Dendritic cell treated with granulocyte-macrophage colony-stimulating factor and Interleukin-4, amounts not matched to agents 40 ng/mL and 50 ng/mL, for 4 days (primary cell): ENCODE data around the gene EXOC4.

ENCODE experiments used
- H3K27ac Mint-ChIP-seq: one replicate; pipeline ENCODE4 v1.8.0; 2022; ENCODE audit warnings: mild to moderate bottlenecking, mixed read lengths
- H3K27me3 Mint-ChIP-seq: one replicate; pipeline ENCODE4 v1.8.0; 2022; ENCODE audit warnings: mild to moderate bottlenecking, mixed read lengths
- H3K36me3 Mint-ChIP-seq: one replicate; pipeline ENCODE4 v1.8.0; 2022; ENCODE audit warnings: low read depth, mixed read lengths
- H3K4me1 Mint-ChIP-seq: one replicate; pipeline ENCODE4 v1.8.0; 2022; ENCODE audit warnings: low read depth, mixed read lengths
- H3K4me3 Mint-ChIP-seq: one replicate; pipeline ENCODE4 v1.8.0; 2022; ENCODE audit warnings: mild to moderate bottlenecking, moderate library complexity, mixed read lengths
- H3K9me3 Mint-ChIP-seq: one replicate; pipeline ENCODE4 v1.8.0; 2022; ENCODE audit warnings: mixed read lengths
- intact Hi-C: fragments of 100-400 bp; cut with micrococcal nuclease; formaldehyde crosslinking; loops from one replicate; pipeline ENCODE4 v1.15.0; 2022

Gene EXOC4

GRCh38 chr7:133709036-133709880 lies 456.4 kb downstream of the EXOC4 start:
- H3K4me3 Mint-ChIP-seq: no peak overlapping the region
- no peaks in the 10 kb centered on the region for H3K4me1 Mint-ChIP-seq
- H3K27ac Mint-ChIP-seq: no peak overlapping the region
- intact Hi-C loops: no loop called here
- peaks cover 5% of the 10 kb centered on the region for H3K36me3 Mint-ChIP-seq
- no peaks in the 10 kb centered on the region for H3K9me3 Mint-ChIP-seq
- no peaks in the 10 kb centered on the region for H3K27me3 Mint-ChIP-seq

GRCh38 chr7:133712544-133712943 lies 459.7 kb downstream of the EXOC4 start:
- intact Hi-C loops: no loop called here
- Mint-ChIP-seq H3K4me3 (no peak overlapping the region), H3K9me3 (no peaks in the 10 kb centered on the region), H3K27me3 (no peaks in the 10 kb centered on the region), H3K27ac (no peak overlapping the region), H3K36me3 (peaks cover 5% of the 10 kb centered on the region), H3K4me1 (no peaks in the 10 kb centered on the region)

- H3K4me1 Mint-ChIP-seq: no peaks in the 10 kb centered on the region
- H3K36me3 Mint-ChIP-seq: peaks cover 5% of the 10 kb centered on the region
- no peak overlapping the region for H3K4me3 Mint-ChIP-seq
- no peaks in the 10 kb centered on the region for H3K27me3 Mint-ChIP-seq
- intact Hi-C loops: no loop called here
- no peaks in the 10 kb centered on the region for H3K9me3 Mint-ChIP-seq
- H3K27ac Mint-ChIP-seq: no peak overlapping the region
Observed at GRCh38 chr7:133714654-133715053, 461.8 kb downstream of the EXOC4 start.

GRCh38 chr7:133718131-133718530 lies 465.3 kb downstream of the EXOC4 start:
- intact Hi-C loops: no loop called here
- Mint-ChIP-seq H3K27me3 (no peaks in the 10 kb centered on the region), H3K27ac (no peak overlapping the region), H3K9me3 (no peaks in the 10 kb centered on the region), H3K4me1 (no peaks in the 10 kb centered on the region), H3K36me3 (no peaks in the 10 kb centered on the region), H3K4me3 (no peak overlapping the region)

GRCh38 chr7:133723044-133723443 lies 470.2 kb downstream of the EXOC4 start:
- intact Hi-C loops: no loop called here
- no peak overlapping the region for H3K4me3 Mint-ChIP-seq
- H3K36me3 Mint-ChIP-seq: no peaks in the 10 kb centered on the region
- no peak overlapping the region for H3K27ac Mint-ChIP-seq
- H3K4me1 Mint-ChIP-seq: no peaks in the 10 kb centered on the region
- H3K27me3 Mint-ChIP-seq: no peaks in the 10 kb centered on the region
- no peaks in the 10 kb centered on the region for H3K9me3 Mint-ChIP-seq

GRCh38 chr7:133724148-133724547 lies 471.3 kb downstream of the EXOC4 start:
- Mint-ChIP-seq H3K9me3 (no peaks in the 10 kb centered on the region), H3K27ac (no peak overlapping the region)

GRCh38 chr7:133724694-133725093 lies 471.8 kb downstream of the EXOC4 start:
- intact Hi-C loops: no loop called here
- Mint-ChIP-seq H3K9me3 (no peaks in the 10 kb centered on the region), H3K4me3 (no peak overlapping the region), H3K27me3 (no peaks in the 10 kb centered on the region), H3K36me3 (no peaks in the 10 kb centered on the region), H3K27ac (no peak overlapping the region), H3K4me1 (no peaks in the 10 kb centered on the region)

More at GRCh38 chr7:133724148-133724547, 471.3 kb downstream of the EXOC4 start:
- Mint-ChIP-seq H3K4me1 (no peaks in the 10 kb centered on the region), H3K27me3 (no peaks in the 10 kb centered on the region), H3K36me3 (no peaks in the 10 kb centered on the region), H3K4me3 (no peak overlapping the region)
- intact Hi-C loops: no loop called here

GRCh38 chr7:133727476-133728214 lies 474.8 kb downstream of the EXOC4 start:
- Mint-ChIP-seq H3K27me3 (no peaks in the 10 kb centered on the region), H3K27ac (no peak overlapping the region), H3K36me3 (no peaks in the 10 kb centered on the region), H3K4me3 (no peak overlapping the region), H3K4me1 (no peaks in the 10 kb centered on the region), H3K9me3 (no peaks in the 10 kb centered on the region)
- intact Hi-C loops: no loop called here

GRCh38 chr7:133730360-133730759 lies 477.5 kb downstream of the EXOC4 start:
- Mint-ChIP-seq H3K4me3 (no peak overlapping the region), H3K4me1 (no peaks in the 10 kb centered on the region), H3K27me3 (no peaks in the 10 kb centered on the region), H3K36me3 (no peaks in the 10 kb centered on the region), H3K9me3 (no peaks in the 10 kb centered on the region), H3K27ac (no peak overlapping the region)
- intact Hi-C loops: no loop called here

GRCh38 chr7:133733401-133733800 lies 480.5 kb downstream of the EXOC4 start:
- Mint-ChIP-seq H3K27ac (no peak overlapping the region), H3K36me3 (no peaks in the 10 kb centered on the region), H3K9me3 (no peaks in the 10 kb centered on the region), H3K4me3 (no peak overlapping the region), H3K4me1 (no peaks in the 10 kb centered on the region), H3K27me3 (no peaks in the 10 kb centered on the region)
- intact Hi-C loops: no loop called here

GRCh38 chr7:133735222-133735621 lies 482.3 kb downstream of the EXOC4 start:
- intact Hi-C loops: no loop called here
- Mint-ChIP-seq H3K27ac (no peak overlapping the region), H3K4me3 (no peak overlapping the region), H3K4me1 (no peaks in the 10 kb centered on the region), H3K36me3 (no peaks in the 10 kb centered on the region), H3K9me3 (no peaks in the 10 kb centered on the region), H3K27me3 (no peaks in the 10 kb centered on the region)

- Mint-ChIP-seq H3K27me3 (no peaks in the 10 kb centered on the region), H3K9me3 (no peaks in the 10 kb centered on the region), H3K4me3 (no peak overlapping the region), H3K36me3 (no peaks in the 10 kb centered on the region), H3K27ac (no peak overlapping the region), H3K4me1 (no peaks in the 10 kb centered on the region)
- intact Hi-C loops: no loop called here
Observed at GRCh38 chr7:133739817-133740216, 486.9 kb downstream of the EXOC4 start.

GRCh38 chr7:133741078-133741477 lies 488.2 kb downstream of the EXOC4 start:
- Mint-ChIP-seq H3K27ac (no peak overlapping the region), H3K4me3 (no peak overlapping the region), H3K27me3 (no peaks in the 10 kb centered on the region), H3K36me3 (no peaks in the 10 kb centered on the region), H3K9me3 (no peaks in the 10 kb centered on the region), H3K4me1 (no peaks in the 10 kb centered on the region)
- intact Hi-C loops: no loop called here

GRCh38 chr7:133741703-133742102 lies 488.8 kb downstream of the EXOC4 start:
- Mint-ChIP-seq H3K4me3 (no peak overlapping the region), H3K4me1 (no peaks in the 10 kb centered on the region), H3K27me3 (no peaks in the 10 kb centered on the region), H3K27ac (no peak overlapping the region), H3K9me3 (no peaks in the 10 kb centered on the region), H3K36me3 (no peaks in the 10 kb centered on the region)
- intact Hi-C loops: no loop called here
